Neural progenitor cell (in vitro differentiated cells): Measurements from ENCODE around the gene CTIF.

Experiments
- EZH2 ChIP-seq: fragments of 200-600 bp; sonication (generic); IDR thresholded peaks from 2 replicates; pipeline ENCODE4 v1.6.1; 2017; ENCODE audit warnings: antibody characterized with exemption, mild to moderate bottlenecking, moderate library complexity
- EZH2phosphoT487 ChIP-seq: fragments of 200-600 bp; sonication (generic); IDR thresholded peaks from 2 replicates; pipeline ENCODE4 v1.6.1; 2017; ENCODE audit warnings: antibody characterized with exemption
- TF ChIP-seq, protein P1 (sequence below): fragments of 200-600 bp; sonication (generic); IDR thresholded peaks from 2 replicates; pipeline ENCODE4 v1.5.1; 2017; ENCODE audit warnings: antibody characterized with exemption, mild to moderate bottlenecking

DNA sequence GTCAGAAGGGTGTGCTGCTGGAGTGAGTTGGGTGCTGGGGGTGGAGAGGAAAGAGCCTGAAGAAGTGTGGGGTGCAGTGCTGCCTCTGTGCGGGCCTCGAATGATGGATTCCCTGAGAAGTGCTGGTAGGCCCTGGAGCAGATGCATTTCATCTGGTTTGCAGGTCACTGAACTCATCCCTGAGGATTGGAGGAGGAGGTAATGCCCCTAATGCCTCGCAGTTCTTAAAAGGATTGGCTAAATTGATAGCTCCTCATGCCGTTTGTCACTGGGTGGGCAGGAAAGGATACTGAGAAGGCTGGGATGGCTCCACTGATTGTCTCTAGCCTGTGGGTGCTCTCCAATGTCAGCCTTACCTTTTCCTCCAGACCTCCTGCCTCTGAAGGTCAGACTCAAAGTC, 74.1 kb downstream of the CTIF start:
- TF ChIP-seq, protein P1, sequence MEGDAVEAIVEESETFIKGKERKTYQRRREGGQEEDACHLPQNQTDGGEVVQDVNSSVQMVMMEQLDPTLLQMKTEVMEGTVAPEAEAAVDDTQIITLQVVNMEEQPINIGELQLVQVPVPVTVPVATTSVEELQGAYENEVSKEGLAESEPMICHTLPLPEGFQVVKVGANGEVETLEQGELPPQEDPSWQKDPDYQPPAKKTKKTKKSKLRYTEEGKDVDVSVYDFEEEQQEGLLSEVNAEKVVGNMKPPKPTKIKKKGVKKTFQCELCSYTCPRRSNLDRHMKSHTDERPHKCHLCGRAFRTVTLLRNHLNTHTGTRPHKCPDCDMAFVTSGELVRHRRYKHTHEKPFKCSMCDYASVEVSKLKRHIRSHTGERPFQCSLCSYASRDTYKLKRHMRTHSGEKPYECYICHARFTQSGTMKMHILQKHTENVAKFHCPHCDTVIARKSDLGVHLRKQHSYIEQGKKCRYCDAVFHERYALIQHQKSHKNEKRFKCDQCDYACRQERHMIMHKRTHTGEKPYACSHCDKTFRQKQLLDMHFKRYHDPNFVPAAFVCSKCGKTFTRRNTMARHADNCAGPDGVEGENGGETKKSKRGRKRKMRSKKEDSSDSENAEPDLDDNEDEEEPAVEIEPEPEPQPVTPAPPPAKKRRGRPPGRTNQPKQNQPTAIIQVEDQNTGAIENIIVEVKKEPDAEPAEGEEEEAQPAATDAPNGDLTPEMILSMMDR = no peak
- no peak for TF ChIP-seq EZH2
- no peak for TF ChIP-seq EZH2phosphoT487
